Upper lobe of left lung (tissue), 4 donors: ENCODE data around the gene FHOD3.

ENCODE experiments used
- CTCF ChIP-seq, 6 experiments: fragments of 450-650 bp in 4 of 6; fragments of 200-600 bp in 2 of 6; sonication (generic) in 2 of 6; IDR thresholded peaks; one replicate each; pipeline ENCODE4 v1.5.1; 2016 to 2019; ENCODE audit warnings: antibody characterized with exemption in 6 of 6
- EP300 ChIP-seq, 4 donors: sonication (generic); formaldehyde crosslinking; IDR thresholded peaks; one replicate each; pipeline ENCODE4 v1.5.1; 2017; ENCODE audit warnings: antibody characterized with exemption in 4 of 4, control low read depth in 2 of 4

- no peak for TF ChIP-seq CTCF (IDR thresholded peaks at IDR 0.05)
- TF ChIP-seq EP300 (IDR thresholded peaks at IDR 0.05), result no peak
These were observed 145.2 kb downstream of the FHOD3 start for GRCh38 chr18:36442717-36443116.
